IPS-NIHi7 (cell line): Measurements from ENCODE around the gene IGF2BP3.

Experiments used
- DNase-seq: peaks from one replicate; pipeline ENCODE4 v3.0.0; 2012; ENCODE audit warnings: mixed read lengths; ENCODE audit errors: extremely low spot score

IGF2BP3 gene

DNA sequence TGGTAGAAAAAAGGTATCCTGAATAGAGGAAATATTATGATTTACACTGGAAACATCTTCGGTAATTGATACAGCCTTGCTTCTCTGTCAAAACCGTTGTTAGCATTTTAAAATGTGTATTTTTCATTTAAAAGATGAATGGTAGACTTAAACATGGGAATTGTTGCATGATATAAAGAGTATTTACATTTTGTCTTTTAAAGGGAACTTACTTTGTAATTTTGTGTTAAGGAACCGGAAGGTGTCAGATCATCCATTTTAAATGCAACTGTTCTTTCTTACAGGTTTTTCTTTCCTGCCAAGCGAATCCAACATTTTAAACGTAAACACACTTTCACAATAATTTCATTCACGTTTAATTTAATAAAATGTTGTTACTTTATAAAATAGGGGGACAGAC is 1.8 kb upstream of the IGF2BP3 start:
- no peak for DNase-seq

DNA sequence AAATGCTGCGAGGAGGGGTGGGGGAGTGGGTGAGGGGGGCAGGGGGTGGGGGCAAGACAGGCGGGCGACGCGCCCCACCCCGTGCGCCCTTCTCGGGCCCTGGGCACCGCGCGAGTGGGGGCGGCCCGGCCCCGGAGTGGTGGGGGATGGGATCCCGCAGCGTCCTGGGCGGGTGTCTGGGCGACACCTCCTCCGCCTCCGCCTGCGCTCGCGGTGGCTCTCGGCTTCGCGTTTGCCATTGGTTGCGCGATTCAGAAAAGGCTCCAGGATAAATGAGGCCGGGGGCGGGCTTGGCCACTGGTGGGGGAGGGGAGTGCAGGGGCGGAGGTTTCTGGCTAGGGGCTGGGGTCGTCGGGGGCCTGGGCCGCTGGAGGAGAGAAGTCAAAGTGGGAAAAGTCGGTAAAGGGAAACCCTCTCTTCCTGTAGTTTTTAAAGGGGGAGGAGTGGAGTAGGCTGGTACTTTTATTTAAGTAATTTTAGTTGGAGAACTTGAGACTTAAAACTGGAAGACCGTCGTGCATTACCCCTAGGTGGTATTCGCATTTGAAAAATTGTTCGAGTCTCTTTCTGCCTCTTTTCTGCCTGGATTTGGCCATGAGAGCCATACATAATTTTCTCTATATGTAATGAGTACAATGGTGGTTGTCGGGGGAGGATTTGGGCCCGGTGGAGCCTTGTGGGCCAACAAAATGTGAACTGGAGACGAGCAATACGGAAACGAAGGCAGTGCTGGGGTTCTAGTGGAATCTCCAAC is 992 bp upstream of the IGF2BP3 start:
- peak; percentile 79 for DNase-seq

DNA sequence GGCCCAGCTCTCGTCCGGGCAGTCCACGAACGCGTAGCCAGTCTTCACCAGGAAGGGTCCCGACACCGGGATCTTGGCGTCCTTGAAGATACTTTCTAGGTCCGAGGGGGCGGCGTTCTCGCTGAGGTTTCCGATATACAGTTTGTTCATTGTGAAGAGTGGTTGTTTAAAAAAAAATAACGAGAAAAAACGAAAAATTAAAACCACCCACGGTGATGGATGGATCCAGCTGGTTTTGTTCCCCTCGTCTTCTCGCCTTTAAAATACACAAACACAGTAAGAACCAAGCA is 385 bp downstream of the IGF2BP3 start:
- DNase-seq = no peak

DNA sequence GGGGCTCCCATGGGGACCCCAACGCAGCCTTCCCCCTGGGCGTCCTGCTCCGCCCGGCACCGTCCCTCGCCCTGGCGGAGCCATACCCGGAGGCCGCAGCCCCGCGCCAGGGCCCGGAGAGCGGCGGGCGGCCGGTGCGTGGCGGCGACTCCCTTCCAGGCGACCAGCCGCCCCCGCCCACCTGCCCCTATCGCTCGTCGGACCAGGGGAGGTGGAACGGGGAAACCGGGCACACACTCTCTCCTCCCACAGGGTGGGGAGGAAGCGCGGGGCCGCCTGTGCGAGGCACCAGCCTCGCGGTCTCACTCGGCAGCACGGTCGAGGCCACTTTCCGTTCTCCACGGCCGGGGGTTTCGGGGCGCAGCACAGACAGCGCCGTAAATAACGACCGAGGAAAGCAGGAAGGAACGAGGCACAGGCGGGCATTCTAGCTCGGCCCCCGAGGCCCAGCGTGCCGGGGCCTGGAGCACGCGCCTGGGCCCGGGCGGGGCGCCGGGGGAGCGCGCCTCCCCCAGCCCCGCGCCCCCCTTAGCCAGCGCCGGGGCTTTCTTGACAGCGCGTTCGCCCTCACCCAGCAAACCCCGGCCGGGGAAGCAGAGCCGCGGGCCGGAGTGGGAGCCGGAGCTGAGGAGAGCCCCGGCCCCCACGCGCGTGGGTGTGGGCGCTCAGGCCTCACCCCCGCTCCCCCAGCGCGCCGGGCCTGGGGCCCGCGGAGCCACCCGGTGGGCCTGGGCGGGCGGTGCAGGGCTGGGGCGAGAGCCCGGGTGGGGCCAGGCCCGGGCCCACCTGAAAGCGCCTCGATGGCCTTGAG is 936 bp downstream of the IGF2BP3 start:
- no peak for DNase-seq

DNA sequence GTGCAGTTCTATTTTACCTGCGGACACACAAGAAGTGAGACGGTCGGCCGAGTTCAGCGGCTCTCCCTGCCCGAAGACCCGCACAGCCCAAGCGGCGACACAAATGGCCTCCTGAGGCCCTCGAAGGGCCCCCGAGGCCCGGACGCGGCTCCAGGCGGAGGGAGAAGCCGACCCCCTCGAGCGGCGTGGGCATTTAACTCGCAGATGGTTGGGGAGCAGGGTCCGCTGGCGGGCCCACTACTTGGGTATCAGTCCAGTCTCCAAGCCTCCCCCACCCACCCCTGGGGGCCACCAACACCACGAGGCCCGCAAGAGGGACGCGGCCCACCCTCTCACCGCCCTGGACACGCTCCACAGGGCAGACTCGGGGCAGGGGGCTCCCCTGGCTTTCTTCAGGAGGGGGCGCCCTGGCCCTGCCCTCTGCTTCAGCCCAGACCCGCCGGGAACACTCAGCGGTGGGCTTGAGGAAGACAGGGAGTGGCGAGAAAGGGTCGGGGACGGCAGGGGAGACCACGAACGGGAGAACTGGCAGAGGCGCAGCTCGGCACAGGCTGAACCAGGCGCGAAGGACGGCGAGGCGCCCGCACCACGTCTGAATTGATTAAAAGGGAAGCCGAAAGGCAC is 1.7 kb downstream of the IGF2BP3 start:
- no peak for DNase-seq

DNA sequence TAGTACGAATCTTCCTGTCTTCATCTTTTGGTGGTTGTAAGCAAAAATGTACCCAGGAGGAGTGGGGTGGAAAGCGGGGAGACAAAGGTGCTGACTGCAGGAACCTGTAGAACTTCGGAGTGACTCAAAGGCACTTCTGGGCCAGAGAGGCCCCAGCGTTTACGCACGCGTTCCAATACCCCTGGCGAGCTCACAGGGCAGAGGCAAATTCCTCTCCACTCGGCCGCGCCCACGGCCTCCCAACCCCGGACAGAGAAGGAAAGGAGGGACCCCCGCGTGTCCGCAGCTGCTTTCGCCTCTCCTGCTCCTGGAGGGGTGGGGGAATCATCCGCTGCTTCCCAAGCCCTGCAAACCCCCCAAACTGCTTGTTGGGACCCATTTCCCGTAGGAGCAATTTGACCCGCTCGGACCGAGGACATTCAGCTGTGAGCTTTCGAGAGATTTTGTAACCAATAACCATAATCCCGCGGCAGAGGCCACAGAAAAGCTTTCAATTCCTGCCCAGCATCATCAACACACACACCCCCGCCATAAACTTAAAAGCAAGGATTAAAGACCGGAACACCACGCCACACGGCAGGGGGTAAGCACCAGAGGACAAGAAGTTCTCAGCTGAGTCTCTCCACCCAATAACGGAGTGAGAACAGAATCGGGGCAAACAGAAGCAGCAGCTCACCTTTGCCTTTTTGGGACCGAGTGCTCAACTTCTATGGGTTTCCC is 2.3 kb downstream of the IGF2BP3 start:
- no peak for DNase-seq

DNA sequence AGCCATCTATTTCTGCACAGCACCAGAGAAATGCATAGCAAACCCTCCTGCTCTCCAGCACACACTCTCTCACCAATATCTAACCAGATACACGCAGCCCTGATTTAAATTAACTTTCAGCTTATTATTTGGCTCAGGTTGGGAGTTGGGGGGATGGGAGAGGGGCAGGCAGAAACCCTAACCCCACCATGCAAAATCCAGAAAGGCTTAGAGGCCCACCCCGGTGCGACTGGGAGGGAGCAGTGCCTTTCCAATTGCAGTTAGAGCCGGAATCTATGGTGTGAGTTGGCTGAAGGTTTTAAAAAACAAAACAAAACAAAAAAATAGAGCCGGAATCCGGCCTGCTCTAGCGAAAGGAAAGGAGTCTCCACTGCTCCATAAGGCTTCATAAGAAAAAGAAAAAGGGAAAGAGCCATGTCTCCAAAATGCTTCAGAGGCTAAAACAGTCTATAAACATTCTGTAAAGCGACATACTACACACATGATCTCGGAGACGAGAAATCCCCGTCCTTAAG is 2.9 kb downstream of the IGF2BP3 start:
- no peak for DNase-seq

DNA sequence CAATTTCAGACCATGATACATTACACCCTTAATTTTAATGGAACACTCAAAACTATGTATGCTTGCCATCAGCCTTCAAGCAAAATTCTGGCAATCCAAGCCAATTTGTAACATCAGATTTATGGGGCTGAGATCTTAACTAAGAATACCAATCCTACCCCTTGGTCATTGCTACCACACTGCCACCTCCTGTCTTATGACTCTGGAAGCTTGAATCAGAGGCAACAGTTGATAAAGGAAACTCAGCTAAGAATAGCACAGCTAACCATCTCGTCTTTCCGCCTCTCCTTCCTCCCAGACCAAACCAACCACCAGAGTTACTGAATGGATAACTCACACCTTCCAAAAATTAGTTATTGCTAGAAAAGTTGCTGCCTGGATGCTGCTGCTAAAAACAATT is 7.4 kb downstream of the IGF2BP3 start:
- no peak for DNase-seq

DNA sequence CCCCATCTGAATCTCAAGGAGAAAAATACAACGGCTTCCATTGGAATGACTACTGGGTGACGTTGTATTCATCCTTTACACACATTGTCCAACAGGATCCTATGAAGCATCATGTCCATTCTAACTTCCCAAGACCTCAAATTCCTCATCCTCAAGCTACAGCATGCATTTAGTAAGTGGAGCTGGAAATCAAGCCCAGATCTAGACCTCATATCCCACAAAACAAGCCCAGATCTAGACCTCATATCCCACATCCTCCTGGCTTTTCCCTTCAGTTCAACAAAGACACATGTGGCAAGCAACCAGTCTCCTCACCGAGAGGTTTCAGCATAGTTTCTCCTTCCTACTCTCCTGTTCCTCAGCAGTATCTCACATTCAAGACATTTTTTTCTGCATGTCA is 12.2 kb downstream of the IGF2BP3 start:
- no peak for DNase-seq

DNA sequence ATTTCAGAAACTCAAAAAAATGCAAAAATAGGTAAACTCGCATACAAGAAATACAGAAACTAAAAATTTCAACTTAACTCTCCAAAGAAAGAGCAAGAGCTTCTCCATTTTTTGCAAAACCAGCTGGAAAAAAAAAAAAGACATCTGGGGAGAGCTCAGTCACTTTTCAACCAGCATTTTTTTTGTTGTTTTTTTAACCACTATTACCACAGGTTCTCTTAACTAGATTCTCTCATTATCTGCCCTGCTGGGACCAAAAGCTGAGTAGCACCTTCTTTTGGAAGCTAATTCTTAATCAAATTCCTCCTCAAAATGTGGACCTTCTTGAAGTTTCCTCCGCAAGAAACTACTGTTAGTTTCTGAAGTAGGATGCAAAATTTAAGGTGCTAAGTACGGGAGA is 14.2 kb downstream of the IGF2BP3 start:
- DNase-seq = no peak

DNA sequence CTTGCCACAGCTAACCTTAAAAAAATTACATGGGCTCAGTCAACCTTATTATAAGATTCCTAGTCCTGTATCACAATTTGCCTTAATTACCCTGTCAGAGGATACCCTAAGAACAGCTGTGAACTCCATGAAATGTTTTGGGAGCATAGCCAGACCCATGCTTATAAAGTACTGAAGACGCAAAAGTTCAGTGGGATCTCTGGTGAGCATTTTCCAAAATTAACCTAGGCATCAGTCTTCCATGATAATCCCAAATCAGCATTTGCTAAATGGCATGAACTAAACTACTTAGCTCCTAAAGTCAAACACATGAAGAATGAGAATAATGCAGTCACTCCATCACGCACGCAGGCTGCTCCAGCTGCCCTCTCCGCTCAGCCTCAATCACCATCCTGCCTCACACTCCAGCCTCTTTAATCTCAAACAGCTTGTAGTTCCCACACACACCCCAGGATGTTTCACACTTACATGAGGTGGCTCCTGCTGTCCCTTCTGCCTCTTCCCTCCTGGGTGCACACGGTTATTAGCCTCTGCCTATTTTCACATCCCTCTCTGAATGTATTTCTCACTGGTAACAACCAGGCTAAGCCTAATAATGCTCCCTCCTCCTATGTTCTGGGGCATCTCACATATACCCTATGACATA is 15.3 kb downstream of the IGF2BP3 start:
- DNase-seq = no peak

DNA sequence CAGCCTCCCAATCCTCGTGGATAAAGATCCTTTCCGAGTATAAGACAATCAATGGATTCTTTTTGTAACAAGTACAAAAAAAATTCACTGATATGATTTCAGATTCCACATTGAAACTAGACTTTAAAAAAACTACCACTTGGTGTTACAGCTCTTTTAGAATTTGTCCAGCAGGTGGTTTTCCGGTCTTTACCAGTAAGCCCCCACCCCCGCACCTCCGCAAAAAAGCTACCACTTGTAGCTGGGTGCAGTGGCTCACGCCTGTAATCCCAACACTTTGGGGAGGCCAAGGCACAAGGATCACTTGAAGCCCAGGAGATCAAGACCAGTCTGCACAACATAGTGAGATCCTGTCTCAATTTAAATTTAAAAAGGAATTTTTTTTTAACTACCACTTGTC is 19.8 kb downstream of the IGF2BP3 start:
- DNase-seq = no peak

DNA sequence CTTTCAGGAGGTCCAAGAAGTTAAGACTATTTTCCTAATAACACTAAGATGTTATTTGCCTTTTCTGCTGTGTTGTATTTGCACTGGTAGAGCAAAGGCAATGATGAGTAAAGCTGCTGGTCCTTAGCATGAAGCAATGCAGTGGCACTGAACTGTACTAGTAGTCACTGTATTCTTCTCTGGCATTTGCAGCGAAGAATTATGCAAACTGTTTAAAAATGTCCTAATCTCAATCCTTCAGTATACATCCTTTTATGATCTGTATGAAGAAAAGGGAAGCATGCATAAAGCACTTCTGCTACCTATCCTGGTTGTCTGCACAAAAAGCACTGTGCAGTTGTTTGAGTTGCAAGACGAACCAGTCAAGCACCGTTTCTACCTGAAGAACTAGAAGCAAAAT is 20.4 kb downstream of the IGF2BP3 start:
- no peak for DNase-seq

DNA sequence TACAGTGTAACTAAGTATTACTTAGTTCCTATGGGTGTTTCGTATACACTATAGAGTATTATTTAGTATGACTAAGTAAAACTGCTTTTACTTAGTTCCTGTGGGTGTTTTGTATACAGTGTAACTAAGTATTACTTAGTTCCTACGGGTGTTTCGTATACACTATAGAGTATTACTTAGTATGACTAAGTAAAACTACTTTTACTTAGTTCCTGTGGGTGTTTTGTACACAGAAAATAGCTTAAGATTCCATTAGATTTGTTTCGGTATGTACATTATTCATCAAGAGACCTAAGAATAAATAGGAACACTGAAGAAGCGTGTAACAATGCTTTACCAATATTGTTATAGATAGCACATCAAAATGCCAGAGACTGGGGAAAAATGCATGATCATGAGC is 25.0 kb downstream of the IGF2BP3 start:
- no peak for DNase-seq

DNA sequence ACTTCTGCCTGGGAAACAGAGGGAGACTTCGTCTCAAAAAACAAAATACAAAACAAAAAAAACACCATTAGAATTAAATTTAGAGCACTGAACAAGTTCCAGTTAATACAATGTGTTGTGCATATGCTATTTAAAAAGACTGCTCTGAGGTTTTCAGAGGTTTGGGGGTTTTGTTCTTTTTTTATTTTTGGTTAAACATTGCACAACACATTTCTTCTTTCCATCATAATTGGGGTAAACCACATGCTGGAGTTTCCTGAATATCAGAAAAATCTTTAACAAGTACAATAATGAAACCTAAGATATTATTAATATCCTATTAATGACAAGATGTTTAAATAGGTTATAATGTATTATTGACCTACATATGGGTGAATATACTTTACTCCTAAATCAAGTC is 26.3 kb downstream of the IGF2BP3 start:
- no peak for DNase-seq

DNA sequence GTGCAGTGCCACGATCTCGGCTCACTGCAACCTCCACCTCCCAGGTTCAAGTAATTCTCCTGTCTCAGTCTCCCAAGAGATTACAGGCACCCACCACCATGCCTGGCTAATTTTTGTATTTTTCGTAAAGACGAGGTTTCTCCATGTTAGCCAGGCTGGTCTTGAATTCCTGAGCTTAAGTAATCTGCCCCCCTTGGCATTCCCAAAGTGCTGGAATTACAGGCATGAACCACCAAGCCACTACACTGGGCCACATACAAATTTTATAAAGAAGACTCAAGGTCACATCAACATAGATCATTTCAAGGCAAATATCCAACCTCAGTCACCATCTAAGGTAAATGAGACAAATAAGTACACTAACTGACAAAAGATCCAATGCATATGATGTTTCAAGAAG is 32.1 kb downstream of the IGF2BP3 start:
- DNase-seq = no peak

DNA sequence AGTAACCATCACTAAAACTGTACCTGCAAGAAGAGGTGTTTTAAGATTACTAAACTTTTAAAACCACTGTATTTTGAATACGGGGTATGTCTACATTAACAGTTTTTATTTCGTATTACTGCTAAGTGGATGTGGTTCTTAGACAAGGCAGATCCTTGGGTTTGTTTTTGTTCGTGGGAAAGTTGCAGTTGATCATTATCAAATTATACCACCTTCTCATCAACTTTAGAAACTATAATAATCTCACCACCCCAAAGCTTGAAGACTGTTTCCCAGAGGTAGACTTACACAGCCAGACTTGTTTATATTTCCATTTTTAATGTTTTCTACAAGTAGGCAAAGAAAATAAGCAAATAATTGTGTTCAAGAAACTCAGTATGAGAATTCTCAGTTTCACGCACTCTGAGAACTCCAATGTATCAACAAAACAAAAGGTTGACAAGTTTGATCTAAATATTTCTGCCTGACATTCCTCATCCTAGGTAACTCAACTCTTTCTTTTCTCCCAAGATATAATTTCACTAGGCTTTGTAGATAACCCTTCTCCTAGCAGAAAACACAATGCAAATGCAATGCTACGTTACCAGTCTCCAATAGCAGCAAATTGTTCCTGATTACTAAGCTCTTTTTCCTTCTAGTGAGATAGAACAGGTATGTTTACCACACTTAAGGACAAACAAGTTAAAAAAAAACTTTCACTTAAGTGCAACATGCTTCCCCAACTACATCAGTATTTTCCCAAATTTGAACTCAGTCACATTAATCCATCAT is 36.0 kb downstream of the IGF2BP3 start:
- DNase-seq = no peak

DNA sequence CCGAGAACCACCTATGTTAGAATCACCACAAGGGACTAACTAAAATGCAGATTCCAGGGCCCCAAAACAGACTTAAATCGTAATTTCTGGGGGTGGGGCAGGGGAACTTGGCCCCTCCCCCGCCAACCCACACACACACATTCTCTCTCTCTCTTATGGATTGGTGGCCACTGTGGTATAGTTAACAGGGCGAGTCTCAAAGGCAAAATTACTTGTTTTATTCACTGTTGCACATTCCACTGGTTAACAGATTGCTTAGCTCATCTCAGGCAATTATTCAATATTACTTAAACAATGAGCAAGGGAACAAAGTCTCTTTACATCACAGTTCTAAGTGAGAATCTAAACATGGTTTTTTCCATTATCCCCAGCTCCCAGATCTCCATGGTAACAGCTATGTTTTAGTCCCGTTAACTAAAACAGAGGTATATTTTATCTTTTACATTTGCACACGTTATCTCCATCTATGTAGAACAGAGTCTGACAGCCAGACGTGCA is 38.5 kb downstream of the IGF2BP3 start:
- no peak for DNase-seq

DNA sequence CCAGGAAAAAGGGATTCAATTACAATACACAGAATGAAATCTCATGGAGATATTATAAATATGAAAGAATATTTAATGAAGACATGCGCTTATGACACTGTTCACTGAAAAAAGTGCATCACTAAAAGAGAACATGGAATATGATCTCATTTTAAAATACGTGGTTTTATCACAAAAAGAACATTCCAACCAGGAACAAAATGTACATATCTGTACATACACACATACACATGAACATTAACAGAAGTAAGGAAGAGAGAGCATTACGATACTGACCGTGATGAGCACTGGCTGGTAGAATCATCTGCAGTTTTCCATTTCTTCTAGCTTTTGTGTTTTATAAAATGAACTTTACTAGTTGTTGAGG is 39.4 kb downstream of the IGF2BP3 start:
- DNase-seq = no peak

DNA sequence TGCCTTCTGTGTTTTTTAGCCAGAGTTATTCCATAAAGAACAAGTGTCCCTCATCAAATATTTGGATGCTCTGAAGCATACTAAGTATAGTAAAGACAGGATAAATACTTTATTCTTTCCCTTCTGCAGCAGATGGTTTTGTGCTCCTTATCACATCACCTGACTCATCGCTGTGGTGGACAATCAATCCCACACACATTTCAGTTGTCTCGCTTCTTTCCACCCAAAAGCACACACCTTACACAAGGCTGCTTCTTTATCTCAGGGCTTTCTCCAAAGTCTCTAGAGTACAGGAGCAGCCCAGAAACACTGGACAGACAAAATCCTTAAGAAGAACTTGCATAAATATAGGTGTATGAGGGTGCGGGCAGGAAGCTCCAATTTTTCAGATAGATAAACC is 43.4 kb downstream of the IGF2BP3 start:
- no peak for DNase-seq

DNA sequence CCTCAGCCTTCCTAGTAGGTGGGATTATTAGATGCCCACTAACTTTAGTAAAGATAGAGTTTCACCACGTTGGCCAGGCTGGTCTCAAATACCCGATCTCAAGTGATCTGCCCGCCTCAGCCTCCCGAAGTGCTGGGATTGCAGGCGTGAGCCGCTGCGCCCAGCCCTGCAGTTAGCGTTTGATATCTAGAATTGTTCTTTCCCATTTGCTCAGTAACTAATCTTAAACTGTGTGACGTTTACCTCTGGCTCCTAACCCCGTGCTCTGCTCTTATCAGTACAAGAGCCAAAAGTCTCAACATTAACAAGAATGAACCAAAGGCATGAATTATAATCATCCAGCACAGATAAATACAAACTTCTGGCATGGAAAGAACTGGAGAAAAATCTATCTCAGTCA is 47.4 kb downstream of the IGF2BP3 start:
- no peak for DNase-seq
